GM13977 (cell line): Measurements from ENCODE around the gene BBS4.
"Not testable (repeated sequence)": the region's sequence is repeated elsewhere in the genome, so short reads cannot be mapped to it uniquely, and the experiment has no call there.

Source experiments
- DNase-seq: peaks from one replicate; pipeline ENCODE4 v3.0.0; 2012; ENCODE audit warnings: low spot score
- CTCF ChIP-seq: IDR thresholded peaks from 2 replicates; pipeline ENCODE4 v1.5.1; 2012; ENCODE audit warnings: mild to moderate bottlenecking, control low read depth; ENCODE audit not compliant: insufficient read depth; ENCODE audit errors: extremely low read depth, missing control alignments
- in situ Hi-C: fragments of 300-500 bp; cut with MboI; formaldehyde crosslinking; loops from one replicate; pipeline ENCODE4 v1.12.0; 2022; ENCODE audit warnings: low sequenced_read_pairs, low pct_unique_long_range_greater_than_20kb, mixed read lengths, inconsistent platforms; ENCODE audit not compliant: unreplicated experiment

Gene BBS4

GRCh38 chr15:72724028-72724427, 38.0 kb downstream of the BBS4 start:
- TF ChIP-seq CTCF = no peak
- in situ Hi-C loops = loop anchor here (10.0 to 25.0 kb wide), 3 partner anchors 51 to 513 kb away; no protein-coding TSS in a partner anchor
- no peak for DNase-seq

GRCh38 chr15:72725446-72725845, 39.4 kb downstream of the BBS4 start:
- in situ Hi-C loops = loop anchor here (10.0 kb wide), 1 partner anchor 49 kb away; no protein-coding TSS in a partner anchor
- no peak for DNase-seq
- TF ChIP-seq CTCF = no peak

GRCh38 chr15:72725851-72726250, 39.8 kb downstream of the BBS4 start:
- in situ Hi-C loops = loop anchor here (10.0 kb wide), 1 partner anchor 49 kb away; no protein-coding TSS in a partner anchor
- not testable (repeated sequence) for DNase-seq

GRCh38 chr15:72727154-72727553, 41.1 kb downstream of the BBS4 start:
- TF ChIP-seq CTCF = no peak
- in situ Hi-C loops = loop anchor here (10.0 kb wide), 1 partner anchor 48 kb away; no protein-coding TSS in a partner anchor
- no peak for DNase-seq

- not testable (repeated sequence) for DNase-seq
- in situ Hi-C loops = loop anchor here (10.0 kb wide), 1 partner anchor 47 kb away; no protein-coding TSS in a partner anchor
These were observed 42.2 kb downstream of the BBS4 start for GRCh38 chr15:72728249-72728648.

- in situ Hi-C loops = loop anchor here (10.0 kb wide), 1 partner anchor 46 kb away; no protein-coding TSS in a partner anchor
- DNase-seq = no peak
- no peak for TF ChIP-seq CTCF
These were observed 42.8 kb downstream of the BBS4 start for GRCh38 chr15:72728821-72729220.

GRCh38 chr15:72732086-72732485, 46.1 kb downstream of the BBS4 start:
- no peak for DNase-seq
- in situ Hi-C loops = no loop called here
- no peak for TF ChIP-seq CTCF

GRCh38 chr15:72732516-72732915, 46.5 kb downstream of the BBS4 start:
- in situ Hi-C loops = no loop called here
- DNase-seq = no peak

More at GRCh38 chr15:72732516-72732915, 46.5 kb downstream of the BBS4 start:
- no peak for TF ChIP-seq CTCF
